ENCODE measurements around the gene ANKMY2. TPM values are rescaled to one million over a fixed set of nuclear protein-coding genes. Genes with fewer than 3 reads are reported as not detected.
A peak's percentile ranks its signal among the peaks of the same experiment; 100 is the strongest.
"Not testable (repeated sequence)": the region's sequence is repeated elsewhere in the genome, so short reads cannot be mapped to it uniquely, and the experiment has no call there.

Gene ANKMY2
- total and polyA plus RNA-seq, 8 donors, result 3.9 to 11.4 (median 8.2) TPM

- TF ChIP-seq CTCF (IDR thresholded peaks at IDR 0.05), result no peak
- no peak for FAIRE-seq
- ATAC-seq, result no peak
Observed at GRCh38 chr7:16688249-16688648, 42.7 kb upstream of the ANKMY2 start.

GRCh38 chr7:16685535-16685934, 40.0 kb upstream of the ANKMY2 start:
- Histone ChIP-seq H3K36me3 (peaks cover 3 to 25% (median 3%) of the 10 kb centered on the region in 3 donors), H3K27me3 (no peaks in the 10 kb centered on the region), H3K27ac (no peak overlapping the region), H3K4me3 (no peak overlapping the region), H3K9me3 (no peaks in the 10 kb centered on the region), H3K4me1 (no peaks in the 10 kb centered on the region)
- 95% methylated on average over 2 of the region's 2 CpGs for WGBS, 2 donors
- TF ChIP-seq CTCF (IDR thresholded peaks at IDR 0.05), result no peak
- intact Hi-C loops (cut with DNase I), result no loop called here
- FAIRE-seq (no peak), ATAC-seq (no peak), DNase-seq (no peak)

More at GRCh38 chr7:16688249-16688648, 42.7 kb upstream of the ANKMY2 start:
- no peaks in the 10 kb centered on the region for H3K27me3 ChIP-seq
- H3K4me1 ChIP-seq, result no peaks in the 10 kb centered on the region
- no peaks in the 10 kb centered on the region for H3K9me3 ChIP-seq
- H3K4me3 ChIP-seq, result no peak overlapping the region
- intact Hi-C loops (cut with DNase I), result no loop called here
- WGBS, 2 donors, result 94 to 100% methylated on average over 2 of the region's 2 CpGs
- H3K27ac ChIP-seq, result no peak overlapping the region
- DNase-seq, result no peak
- H3K36me3 ChIP-seq, result peaks cover 0 to 7% (median 0%) of the 10 kb centered on the region in 3 donors

- Histone ChIP-seq H3K27ac (no peak overlapping the region), H3K36me3 (peaks cover 3 to 22% (median 3%) of the 10 kb centered on the region in 3 donors), H3K4me1 (no peaks in the 10 kb centered on the region), H3K4me3 (no peak overlapping the region), H3K9me3 (no peaks in the 10 kb centered on the region), H3K27me3 (no peaks in the 10 kb centered on the region)
- 62 to 74% methylated on average over 2 of the region's 2 CpGs for WGBS, 2 donors
- intact Hi-C loops (cut with DNase I), result no loop called here
- no peak for TF ChIP-seq CTCF (IDR thresholded peaks at IDR 0.05)
- ATAC-seq (no peak), DNase-seq (no peak), FAIRE-seq (no peak)
Observed at GRCh38 chr7:16684935-16685334, 39.4 kb upstream of the ANKMY2 start.

GRCh38 chr7:16678645-16679566, 33.4 kb upstream of the ANKMY2 start:
- WGBS, 2 donors, result 79 to 80% methylated on average over 14 of the region's 14 CpGs
- Histone ChIP-seq H3K36me3 (peaks cover 3 to 31% (median 3%) of the 10 kb centered on the region in 3 donors), H3K27ac (peak overlapping the region in 1 of 4 donors; percentile 29)
- DNase-seq, result peak in 1 of 6 donors; percentile 14
- H3K4me1 ChIP-seq; H3K27me3 ChIP-seq; FAIRE-seq; H3K4me3 ChIP-seq; H3K9me3 ChIP-seq; ATAC-seq; intact Hi-C loops (cut with DNase I): not testable (repeated sequence)

GRCh38 chr7:16677978-16678494, 32.5 kb upstream of the ANKMY2 start:
- no peaks in the 10 kb centered on the region for H3K4me1 ChIP-seq
- intact Hi-C loops (cut with DNase I), result no loop called here
- ATAC-seq, result no peak
- H3K27ac ChIP-seq, result no peak overlapping the region
- peaks cover 3 to 30% (median 3%) of the 10 kb centered on the region in 3 donors for H3K36me3 ChIP-seq
- H3K27me3 ChIP-seq, result no peaks in the 10 kb centered on the region
- no peak for FAIRE-seq
- no peaks in the 10 kb centered on the region for H3K9me3 ChIP-seq
- TF ChIP-seq CTCF (IDR thresholded peaks at IDR 0.05), result no peak
- WGBS, 2 donors, result 92 to 94% methylated on average over 12 of the region's 12 CpGs
- H3K4me3 ChIP-seq, result no peak overlapping the region
- no peak for DNase-seq
